ENCODE data around the gene CLIC5.
A peak's percentile ranks its signal among the peaks of the same experiment; 100 is the strongest.

CLIC5 gene

GRCh38 chr6:45984788-45985425 is 30.8 kb downstream of the CLIC5 start:
- Histone ChIP-seq H3K36me3 (no peaks in the 10 kb centered on the region), H3K4me1 (no peaks in the 10 kb centered on the region), H3K27me3 (no peaks in the 10 kb centered on the region), H3K9me3 (no peaks in the 10 kb centered on the region), H3K9ac (no peak overlapping the region), H3K4me3 (no peak overlapping the region), H3K27ac (no peak overlapping the region), H3K4me2 (no peak overlapping the region), H4K20me1 (no peaks in the 10 kb centered on the region)
- TF ChIP-seq Cebpa-rat (IDR thresholded peaks at IDR 0.05): no peak

- no peaks in the 10 kb centered on the region for H3K4me1 ChIP-seq
- no peak overlapping the region for H3K4me2 ChIP-seq
- TF ChIP-seq Cebpa-rat (IDR thresholded peaks at IDR 0.05): no peak
- H4K20me1 ChIP-seq: no peaks in the 10 kb centered on the region
- H3K36me3 ChIP-seq: no peaks in the 10 kb centered on the region
- no peak overlapping the region for H3K27ac ChIP-seq
- no peak overlapping the region for H3K9ac ChIP-seq
- H3K4me3 ChIP-seq: no peak overlapping the region
- H3K9me3 ChIP-seq: no peaks in the 10 kb centered on the region
- H3K27me3 ChIP-seq: no peaks in the 10 kb centered on the region
Observed at GRCh38 chr6:45984347-45984746, 31.3 kb downstream of the CLIC5 start.

- no peaks in the 10 kb centered on the region for H3K36me3 ChIP-seq
- H3K4me1 ChIP-seq: no peaks in the 10 kb centered on the region
- H3K4me2 ChIP-seq: no peak overlapping the region
- no peak overlapping the region for H3K27ac ChIP-seq
- no peak overlapping the region for H3K9ac ChIP-seq
- no peaks in the 10 kb centered on the region for H3K27me3 ChIP-seq
- no peaks in the 10 kb centered on the region for H4K20me1 ChIP-seq
- H3K4me3 ChIP-seq: no peak overlapping the region
- no peaks in the 10 kb centered on the region for H3K9me3 ChIP-seq
- TF ChIP-seq Cebpa-rat (IDR thresholded peaks at IDR 0.05): no peak
Observed at GRCh38 chr6:45983062-45983461, 32.6 kb downstream of the CLIC5 start.

- Histone ChIP-seq H3K9ac (no peak overlapping the region), H3K4me2 (no peak overlapping the region), H3K9me3 (no peaks in the 10 kb centered on the region), H3K36me3 (no peaks in the 10 kb centered on the region), H3K27ac (no peak overlapping the region), H4K20me1 (no peaks in the 10 kb centered on the region), H3K4me3 (no peak overlapping the region), H3K27me3 (no peaks in the 10 kb centered on the region), H3K4me1 (no peaks in the 10 kb centered on the region)
- TF ChIP-seq Cebpa-rat (IDR thresholded peaks at IDR 0.05): no peak
Observed at GRCh38 chr6:45982280-45983036, 33.2 kb downstream of the CLIC5 start.

- H4K20me1 ChIP-seq: no peaks in the 10 kb centered on the region
- H3K9ac ChIP-seq: no peak overlapping the region
- no peaks in the 10 kb centered on the region for H3K4me1 ChIP-seq
- no peaks in the 10 kb centered on the region for H3K9me3 ChIP-seq
- TF ChIP-seq Cebpa-rat (IDR thresholded peaks at IDR 0.05): no peak
- H3K4me2 ChIP-seq: no peak overlapping the region
- no peaks in the 10 kb centered on the region for H3K36me3 ChIP-seq
- no peaks in the 10 kb centered on the region for H3K27me3 ChIP-seq
- H3K27ac ChIP-seq: no peak overlapping the region
- no peak overlapping the region for H3K4me3 ChIP-seq
Observed at GRCh38 chr6:45981046-45981445, 34.6 kb downstream of the CLIC5 start.

GRCh38 chr6:45979311-45979710 is 36.3 kb downstream of the CLIC5 start:
- H3K36me3 ChIP-seq: no peaks in the 10 kb centered on the region
- H3K4me2 ChIP-seq: no peak overlapping the region
- no peak overlapping the region for H3K4me3 ChIP-seq
- H3K9me3 ChIP-seq: no peaks in the 10 kb centered on the region
- no peak for TF ChIP-seq Cebpa-rat (IDR thresholded peaks at IDR 0.05)
- H3K9ac ChIP-seq: no peak overlapping the region
- no peaks in the 10 kb centered on the region for H4K20me1 ChIP-seq
- no peaks in the 10 kb centered on the region for H3K27me3 ChIP-seq
- no peak overlapping the region for H3K27ac ChIP-seq
- no peaks in the 10 kb centered on the region for H3K4me1 ChIP-seq

DNA sequence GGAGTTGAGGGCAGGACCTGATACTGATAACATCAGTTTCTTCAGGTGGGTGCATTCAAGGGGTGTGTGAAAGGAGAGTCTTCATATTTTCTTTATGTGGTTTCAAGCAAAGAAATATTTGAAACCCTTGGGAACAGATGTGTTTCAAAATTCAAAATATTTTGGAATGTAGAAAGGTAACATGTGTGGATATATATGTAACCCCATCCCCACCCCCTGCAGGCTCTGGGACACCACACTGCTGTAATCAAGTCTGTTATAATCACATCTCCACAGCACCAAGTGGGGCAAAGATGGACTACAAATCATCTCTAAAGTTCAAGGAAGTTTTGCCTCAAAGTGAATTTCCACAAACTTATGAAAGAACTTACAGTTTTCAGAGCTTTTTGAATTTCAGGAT is 41.1 kb downstream of the CLIC5 start:
- Histone ChIP-seq H3K27me3 (no peaks in the 10 kb centered on the region), H4K20me1 (no peaks in the 10 kb centered on the region), H3K4me3 (no peak overlapping the region), H3K9ac (no peak overlapping the region), H3K4me1 (peaks cover 15% of the 10 kb centered on the region), H3K27ac (no peak overlapping the region), H3K36me3 (no peaks in the 10 kb centered on the region), H3K9me3 (no peaks in the 10 kb centered on the region), H3K4me2 (no peak overlapping the region)
- no peak for TF ChIP-seq Cebpa-rat (IDR thresholded peaks at IDR 0.05)

GRCh38 chr6:45972795-45973503 is 42.7 kb downstream of the CLIC5 start:
- Histone ChIP-seq H3K4me2 (no peak overlapping the region), H3K9me3 (no peaks in the 10 kb centered on the region), H3K9ac (no peak overlapping the region), H3K27me3 (no peaks in the 10 kb centered on the region), H4K20me1 (no peaks in the 10 kb centered on the region), H3K36me3 (no peaks in the 10 kb centered on the region), H3K27ac (no peak overlapping the region), H3K4me1 (peaks cover 16% of the 10 kb centered on the region), H3K4me3 (no peak overlapping the region)
- no peak for TF ChIP-seq Cebpa-rat (IDR thresholded peaks at IDR 0.05)

DNA sequence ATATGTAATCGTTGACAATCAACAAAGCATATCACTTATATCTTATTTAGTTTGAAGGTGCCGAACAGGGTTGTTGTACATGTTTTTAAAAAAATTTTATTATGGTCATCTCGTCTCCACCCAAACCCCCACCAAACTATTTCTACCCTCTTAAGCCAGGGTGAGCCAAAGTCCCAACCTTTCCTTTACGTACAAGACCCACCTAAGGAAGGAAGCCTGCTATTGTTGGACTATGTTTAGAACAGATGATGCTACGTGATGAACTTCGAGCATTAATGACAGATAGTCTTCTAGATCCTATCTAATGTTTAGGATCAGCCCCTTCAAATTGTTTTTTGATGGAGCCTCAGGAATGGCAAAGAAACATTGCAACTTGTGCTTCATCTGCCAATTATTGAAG is 44.4 kb downstream of the CLIC5 start:
- TF ChIP-seq Cebpa-rat (IDR thresholded peaks at IDR 0.05): no peak
- Histone ChIP-seq H3K27ac (no peak overlapping the region), H4K20me1 (no peaks in the 10 kb centered on the region), H3K4me1 (peaks cover 23% of the 10 kb centered on the region), H3K9me3 (no peaks in the 10 kb centered on the region), H3K36me3 (no peaks in the 10 kb centered on the region), H3K4me2 (no peak overlapping the region), H3K27me3 (no peaks in the 10 kb centered on the region), H3K4me3 (no peak overlapping the region), H3K9ac (no peak overlapping the region)

GRCh38 chr6:45970326-45970725 is 45.3 kb downstream of the CLIC5 start:
- Histone ChIP-seq H3K9me3 (no peaks in the 10 kb centered on the region), H3K27ac (no peak overlapping the region), H3K4me1 (peaks cover 23% of the 10 kb centered on the region), H3K27me3 (no peaks in the 10 kb centered on the region), H3K36me3 (no peaks in the 10 kb centered on the region), H3K4me3 (no peak overlapping the region), H4K20me1 (no peaks in the 10 kb centered on the region), H3K4me2 (peak overlapping the region; percentile 15), H3K9ac (no peak overlapping the region)
- TF ChIP-seq Cebpa-rat (IDR thresholded peaks at IDR 0.05): no peak
